HFFc6 (cell line): Measurements from ENCODE around the gene SATB1. TPM values are rescaled to one million over a fixed set of nuclear protein-coding genes. Genes with fewer than 3 reads are reported as not detected.

Experiments used
- DNase-seq: peaks from one replicate; pipeline ENCODE4 v3.0.0-alpha.2; 2018
- H3K27ac Mint-ChIP-seq: 2 replicates; pipeline ENCODE4 v1.8.0; 2020; ENCODE audit warnings: mild to moderate bottlenecking, mixed read lengths
- H3K27me3 Mint-ChIP-seq: 2 replicates; pipeline ENCODE4 v1.8.0; 2021; ENCODE audit warnings: mild to moderate bottlenecking, moderate library complexity, mixed read lengths; ENCODE audit not compliant: insufficient read depth
- H3K36me3 Mint-ChIP-seq: 2 replicates; pipeline ENCODE4 v1.8.0; 2021; ENCODE audit warnings: low read depth, mixed read lengths
- H3K4me1 Mint-ChIP-seq: 2 replicates; pipeline ENCODE4 v1.8.0; 2020; ENCODE audit warnings: low read depth, mixed read lengths
- H3K4me3 Mint-ChIP-seq: 2 replicates; pipeline ENCODE4 v1.8.0; 2020; ENCODE audit warnings: mild to moderate bottlenecking, moderate library complexity, mixed read lengths
- H3K9me3 Mint-ChIP-seq: 2 replicates; pipeline ENCODE4 v1.8.0; 2020; ENCODE audit warnings: mild to moderate bottlenecking, mixed read lengths
- CTCF ChIP-seq: fragments of 200-600 bp; sonication (generic); IDR thresholded peaks from 2 replicates; pipeline ENCODE4 v1.5.0; 2021; ENCODE audit warnings: antibody characterized with exemption, mild to moderate bottlenecking
- total RNA-seq, 6 experiments: library from RNA; stranded (reverse); fragmentation: NEBNext Ultra II Directional; extraction: Animal tissue kit (Norgen Biotek cat#: 25700); gene quantifications; 2 replicates in 1 of 6; 3 replicates in 5 of 6; pipeline ENCODE4 v1.2.3, GENCODE V29; 2021

SATB1 gene
- total RNA-seq, 6 experiments from 2014 or later, result 1.5 to 4.9 (median 2.3) TPM

- no peaks in the 10 kb centered on the region for H3K9me3 Mint-ChIP-seq
Measured at GRCh38 chr3:18409266-18409665, 15.9 kb downstream of the SATB1 start.

GRCh38 chr3:18405141-18405540 is 20.0 kb downstream of the SATB1 start:
- no peaks in the 10 kb centered on the region for H3K4me1 Mint-ChIP-seq
- H3K9me3 Mint-ChIP-seq, result no peaks in the 10 kb centered on the region
- no peak overlapping the region for H3K27ac Mint-ChIP-seq
- no peak for DNase-seq
- H3K27me3 Mint-ChIP-seq, result peaks cover 4% of the 10 kb centered on the region; the same call in 1 of the 2 replicates
- H3K36me3 Mint-ChIP-seq, result no peaks in the 10 kb centered on the region
- TF ChIP-seq CTCF, result no peak
- H3K4me3 Mint-ChIP-seq, result no peak overlapping the region

More at GRCh38 chr3:18409266-18409665, 15.9 kb downstream of the SATB1 start:
- H3K4me1 Mint-ChIP-seq, result no peaks in the 10 kb centered on the region
- no peaks in the 10 kb centered on the region for H3K36me3 Mint-ChIP-seq
- no peaks in the 10 kb centered on the region for H3K27me3 Mint-ChIP-seq
- H3K4me3 Mint-ChIP-seq, result no peak overlapping the region
- H3K27ac Mint-ChIP-seq, result no peak overlapping the region
- no peak for TF ChIP-seq CTCF
- DNase-seq, result no peak

- peaks cover 4% of the 10 kb centered on the region; the same call in 1 of the 2 replicates for H3K27me3 Mint-ChIP-seq
- no peak for DNase-seq
- H3K4me3 Mint-ChIP-seq, result no peak overlapping the region
- TF ChIP-seq CTCF, result no peak
- H3K4me1 Mint-ChIP-seq, result no peaks in the 10 kb centered on the region
- no peaks in the 10 kb centered on the region for H3K9me3 Mint-ChIP-seq
- no peak overlapping the region for H3K27ac Mint-ChIP-seq
- H3K36me3 Mint-ChIP-seq, result no peaks in the 10 kb centered on the region
Measured at GRCh38 chr3:18403061-18403460, 22.1 kb downstream of the SATB1 start.

GRCh38 chr3:18402239-18402799 is 22.8 kb downstream of the SATB1 start:
- TF ChIP-seq CTCF, result no peak
- H3K4me1 Mint-ChIP-seq, result no peaks in the 10 kb centered on the region
- peaks cover 8% of the 10 kb centered on the region; the same call in 1 of the 2 replicates for H3K27me3 Mint-ChIP-seq
- DNase-seq, result no peak
- H3K27ac Mint-ChIP-seq, result no peak overlapping the region
- H3K9me3 Mint-ChIP-seq, result no peaks in the 10 kb centered on the region
- no peak overlapping the region for H3K4me3 Mint-ChIP-seq
- no peaks in the 10 kb centered on the region for H3K36me3 Mint-ChIP-seq

GRCh38 chr3:18401300-18401961 is 23.7 kb downstream of the SATB1 start:
- H3K4me3 Mint-ChIP-seq, result no peak overlapping the region
- no peak overlapping the region for H3K27ac Mint-ChIP-seq
- no peaks in the 10 kb centered on the region for H3K9me3 Mint-ChIP-seq

More at GRCh38 chr3:18401300-18401961, 23.7 kb downstream of the SATB1 start:
- DNase-seq, result no peak
- no peaks in the 10 kb centered on the region for H3K36me3 Mint-ChIP-seq
- H3K4me1 Mint-ChIP-seq, result no peaks in the 10 kb centered on the region
- no peak for TF ChIP-seq CTCF
- H3K27me3 Mint-ChIP-seq, result peaks cover 8% of the 10 kb centered on the region; the same call in 1 of the 2 replicates
